ENCODE measurements around the gene UBE2J2. TPM values are rescaled to one million over a fixed set of nuclear protein-coding genes. Genes with fewer than 3 reads are reported as not detected.

The UBE2J2 gene
- total RNA-seq, 1 donor from 2014 or later, result 65.1 TPM

DNA sequence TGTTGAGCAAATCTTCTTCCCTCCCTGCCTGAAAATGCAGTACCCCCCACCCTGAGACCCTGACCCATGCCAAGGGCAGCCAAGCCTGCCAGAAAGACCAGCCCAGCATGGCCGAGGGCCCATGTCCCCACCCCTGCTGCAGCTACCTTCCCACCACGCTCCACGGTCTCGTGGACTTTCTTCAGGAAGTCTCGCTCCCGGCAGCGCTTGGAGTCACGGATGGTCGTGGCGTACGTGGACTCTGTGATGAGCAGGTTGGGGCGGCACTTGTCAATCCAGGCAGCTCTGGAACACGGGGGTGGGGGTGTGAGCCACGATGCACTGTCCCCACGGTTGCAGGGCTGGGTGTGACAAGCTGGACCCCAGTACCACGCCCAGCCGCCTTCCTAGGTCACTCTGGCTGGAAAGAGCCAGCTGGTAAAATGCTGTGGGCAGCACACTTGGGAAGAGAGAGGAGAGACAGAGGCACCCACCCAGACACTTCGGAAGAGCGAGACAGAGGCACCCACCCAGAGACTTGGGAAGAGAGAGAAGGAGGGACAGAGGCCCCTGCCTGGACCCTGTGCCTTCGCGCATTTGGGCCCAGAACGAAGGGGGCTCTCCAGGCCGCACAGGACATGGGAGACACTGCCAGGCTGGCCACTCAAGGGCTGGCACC is 41.2 kb upstream of the UBE2J2 start:
- Histone ChIP-seq H3K4me3 (ENCODE audit: low read depth, low read length) (no peak overlapping the region), H3K27me3 (ENCODE audit: control insufficient read depth, insufficient read depth, low read length) (no peaks in the 10 kb centered on the region), H3K36me3 (ENCODE audit: control insufficient read depth, insufficient read depth, low read length) (peaks cover 3% of the 10 kb centered on the region)
- no peak for DNase-seq (ENCODE audit: low read depth)
- TF ChIP-seq, protein P1, sequence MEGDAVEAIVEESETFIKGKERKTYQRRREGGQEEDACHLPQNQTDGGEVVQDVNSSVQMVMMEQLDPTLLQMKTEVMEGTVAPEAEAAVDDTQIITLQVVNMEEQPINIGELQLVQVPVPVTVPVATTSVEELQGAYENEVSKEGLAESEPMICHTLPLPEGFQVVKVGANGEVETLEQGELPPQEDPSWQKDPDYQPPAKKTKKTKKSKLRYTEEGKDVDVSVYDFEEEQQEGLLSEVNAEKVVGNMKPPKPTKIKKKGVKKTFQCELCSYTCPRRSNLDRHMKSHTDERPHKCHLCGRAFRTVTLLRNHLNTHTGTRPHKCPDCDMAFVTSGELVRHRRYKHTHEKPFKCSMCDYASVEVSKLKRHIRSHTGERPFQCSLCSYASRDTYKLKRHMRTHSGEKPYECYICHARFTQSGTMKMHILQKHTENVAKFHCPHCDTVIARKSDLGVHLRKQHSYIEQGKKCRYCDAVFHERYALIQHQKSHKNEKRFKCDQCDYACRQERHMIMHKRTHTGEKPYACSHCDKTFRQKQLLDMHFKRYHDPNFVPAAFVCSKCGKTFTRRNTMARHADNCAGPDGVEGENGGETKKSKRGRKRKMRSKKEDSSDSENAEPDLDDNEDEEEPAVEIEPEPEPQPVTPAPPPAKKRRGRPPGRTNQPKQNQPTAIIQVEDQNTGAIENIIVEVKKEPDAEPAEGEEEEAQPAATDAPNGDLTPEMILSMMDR (IDR thresholded peaks at IDR 0.05; ENCODE audit: insufficient read depth, low read length, poor library complexity, severe bottlenecking), result no peak

DNA sequence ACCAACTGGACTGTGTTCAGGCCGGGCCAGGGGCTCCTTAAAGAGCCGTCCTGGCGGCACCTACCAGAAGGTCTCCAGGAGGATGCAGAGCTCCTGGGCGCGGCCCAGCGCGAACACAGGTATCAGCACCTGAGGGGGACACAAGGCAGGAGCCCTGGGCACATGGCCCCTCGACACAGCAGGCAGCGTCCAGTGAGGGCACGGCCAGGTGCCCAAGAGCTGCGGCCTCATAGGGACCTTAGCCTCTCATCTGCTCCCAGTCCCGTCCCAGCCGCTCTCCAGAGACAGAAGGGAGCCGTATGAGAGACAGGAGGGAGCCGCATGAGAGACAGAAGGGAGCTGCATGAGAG is 40.6 kb upstream of the UBE2J2 start:
- DNase-seq (ENCODE audit: low read depth), result no peak
- H3K36me3 ChIP-seq (ENCODE audit: control insufficient read depth, insufficient read depth, low read length), result peaks cover 4% of the 10 kb centered on the region
- no peaks in the 10 kb centered on the region for H3K27me3 ChIP-seq (ENCODE audit: control insufficient read depth, insufficient read depth, low read length)
- TF ChIP-seq, protein P1 (IDR thresholded peaks at IDR 0.05; ENCODE audit: insufficient read depth, low read length, poor library complexity, severe bottlenecking), result no peak
- H3K4me3 ChIP-seq (ENCODE audit: low read depth, low read length), result no peak overlapping the region

GRCh38 chr1:1313500-1314236 is 40.0 kb upstream of the UBE2J2 start:
- H3K36me3 ChIP-seq (ENCODE audit: control insufficient read depth, insufficient read depth, low read length), result peaks cover 4% of the 10 kb centered on the region
- no peaks in the 10 kb centered on the region for H3K27me3 ChIP-seq (ENCODE audit: control insufficient read depth, insufficient read depth, low read length)
- DNase-seq (ENCODE audit: low read depth), result no peak
- TF ChIP-seq, protein P1 (IDR thresholded peaks at IDR 0.05; ENCODE audit: insufficient read depth, low read length, poor library complexity, severe bottlenecking), result no peak
- no peak overlapping the region for H3K4me3 ChIP-seq (ENCODE audit: low read depth, low read length)

DNA sequence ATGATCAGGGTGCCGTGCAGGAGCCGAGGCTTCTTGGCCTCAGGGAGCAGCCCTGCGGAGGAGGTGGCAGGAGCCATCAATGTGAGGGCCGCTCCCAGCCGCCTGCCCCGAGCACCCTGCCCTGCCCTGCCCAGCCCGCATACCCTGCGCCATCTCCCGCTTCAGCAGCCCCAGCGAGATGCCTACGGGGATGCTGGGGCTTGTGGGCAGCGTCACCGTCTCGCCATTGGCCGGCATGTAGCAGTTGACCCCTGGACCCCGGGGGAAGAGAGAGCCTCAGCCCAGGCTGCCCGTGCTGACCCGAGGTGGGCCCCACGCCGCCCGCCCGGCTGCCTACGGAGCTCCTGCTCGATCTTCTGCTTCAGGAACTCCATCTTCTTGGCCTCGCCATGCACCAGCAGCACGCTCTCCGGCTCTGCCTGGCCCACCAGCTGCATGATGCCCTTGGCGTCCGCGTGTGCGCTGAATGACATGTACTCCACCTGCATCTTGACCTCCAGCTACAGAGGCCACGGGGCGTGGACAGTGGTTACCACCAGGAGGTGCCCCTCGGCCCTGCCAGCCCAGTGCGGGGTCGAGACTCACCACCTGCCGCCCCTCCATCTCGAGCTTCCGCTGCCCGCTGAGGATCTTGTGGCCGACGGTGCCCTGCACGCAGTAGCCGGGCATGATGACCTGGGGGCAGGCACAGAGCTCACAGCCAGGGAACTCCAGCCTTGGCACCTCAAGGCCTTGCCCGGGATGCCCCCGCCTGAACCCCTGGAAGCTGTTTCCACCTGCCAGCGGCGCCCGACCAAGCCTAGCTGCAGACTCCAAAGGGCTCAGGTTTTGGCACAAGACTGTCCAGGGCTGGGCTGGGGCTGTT is 39.0 kb upstream of the UBE2J2 start:
- no peaks in the 10 kb centered on the region for H3K27me3 ChIP-seq (ENCODE audit: control insufficient read depth, insufficient read depth, low read length)
- peaks cover 4% of the 10 kb centered on the region for H3K36me3 ChIP-seq (ENCODE audit: control insufficient read depth, insufficient read depth, low read length)
- DNase-seq (ENCODE audit: low read depth), result no peak
- H3K4me3 ChIP-seq (ENCODE audit: low read depth, low read length), result no peak overlapping the region
- TF ChIP-seq, protein P1 (IDR thresholded peaks at IDR 0.05; ENCODE audit: insufficient read depth, low read length, poor library complexity, severe bottlenecking), result no peak

GRCh38 chr1:1311107-1312104 is 37.8 kb upstream of the UBE2J2 start:
- Histone ChIP-seq H3K27me3 (ENCODE audit: control insufficient read depth, insufficient read depth, low read length) (no peaks in the 10 kb centered on the region), H3K36me3 (ENCODE audit: control insufficient read depth, insufficient read depth, low read length) (peaks cover 4% of the 10 kb centered on the region), H3K4me3 (ENCODE audit: low read depth, low read length) (no peak overlapping the region)
- DNase-seq (ENCODE audit: low read depth), result no peak
- TF ChIP-seq, protein P1 (IDR thresholded peaks at IDR 0.05; ENCODE audit: insufficient read depth, low read length, poor library complexity, severe bottlenecking), result no peak

Data from kidney epithelial cell (primary cell).